ENCODE results near the gene AMPD3.

- no peak for TF ChIP-seq HIC2 (CRISPR knock-in tag; IDR thresholded peaks at IDR 0.05; ENCODE audit: low read depth)
- TF ChIP-seq, protein P1, sequence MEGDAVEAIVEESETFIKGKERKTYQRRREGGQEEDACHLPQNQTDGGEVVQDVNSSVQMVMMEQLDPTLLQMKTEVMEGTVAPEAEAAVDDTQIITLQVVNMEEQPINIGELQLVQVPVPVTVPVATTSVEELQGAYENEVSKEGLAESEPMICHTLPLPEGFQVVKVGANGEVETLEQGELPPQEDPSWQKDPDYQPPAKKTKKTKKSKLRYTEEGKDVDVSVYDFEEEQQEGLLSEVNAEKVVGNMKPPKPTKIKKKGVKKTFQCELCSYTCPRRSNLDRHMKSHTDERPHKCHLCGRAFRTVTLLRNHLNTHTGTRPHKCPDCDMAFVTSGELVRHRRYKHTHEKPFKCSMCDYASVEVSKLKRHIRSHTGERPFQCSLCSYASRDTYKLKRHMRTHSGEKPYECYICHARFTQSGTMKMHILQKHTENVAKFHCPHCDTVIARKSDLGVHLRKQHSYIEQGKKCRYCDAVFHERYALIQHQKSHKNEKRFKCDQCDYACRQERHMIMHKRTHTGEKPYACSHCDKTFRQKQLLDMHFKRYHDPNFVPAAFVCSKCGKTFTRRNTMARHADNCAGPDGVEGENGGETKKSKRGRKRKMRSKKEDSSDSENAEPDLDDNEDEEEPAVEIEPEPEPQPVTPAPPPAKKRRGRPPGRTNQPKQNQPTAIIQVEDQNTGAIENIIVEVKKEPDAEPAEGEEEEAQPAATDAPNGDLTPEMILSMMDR (CRISPR knock-in tag; IDR thresholded peaks at IDR 0.05) = no peak
- TF ChIP-seq JUND (CRISPR knock-in tag; IDR thresholded peaks at IDR 0.05) = no peak
- TF ChIP-seq ZNF512B (CRISPR knock-in tag; IDR thresholded peaks at IDR 0.05; ENCODE audit: borderline replicate concordance) = no peak
- TF ChIP-seq ZNF749 (CRISPR knock-in tag; IDR thresholded peaks at IDR 0.05; ENCODE audit: borderline replicate concordance) = no peak
- no peak for TF ChIP-seq KLF16 (CRISPR knock-in tag; IDR thresholded peaks at IDR 0.05)
- TF ChIP-seq, protein P2, sequence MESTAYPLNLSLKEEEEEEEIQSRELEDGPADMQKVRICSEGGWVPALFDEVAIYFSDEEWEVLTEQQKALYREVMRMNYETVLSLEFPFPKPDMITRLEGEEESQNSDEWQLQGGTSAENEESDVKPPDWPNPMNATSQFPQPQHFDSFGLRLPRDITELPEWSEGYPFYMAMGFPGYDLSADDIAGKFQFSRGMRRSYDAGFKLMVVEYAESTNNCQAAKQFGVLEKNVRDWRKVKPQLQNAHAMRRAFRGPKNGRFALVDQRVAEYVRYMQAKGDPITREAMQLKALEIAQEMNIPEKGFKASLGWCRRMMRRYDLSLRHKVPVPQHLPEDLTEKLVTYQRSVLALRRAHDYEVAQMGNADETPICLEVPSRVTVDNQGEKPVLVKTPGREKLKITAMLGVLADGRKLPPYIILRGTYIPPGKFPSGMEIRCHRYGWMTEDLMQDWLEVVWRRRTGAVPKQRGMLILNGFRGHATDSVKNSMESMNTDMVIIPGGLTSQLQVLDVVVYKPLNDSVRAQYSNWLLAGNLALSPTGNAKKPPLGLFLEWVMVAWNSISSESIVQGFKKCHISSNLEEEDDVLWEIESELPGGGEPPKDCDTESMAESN (CRISPR knock-in tag; conservative IDR thresholded peaks at IDR 0.05) = no peak
- TF ChIP-seq GTF2F1 (IDR thresholded peaks at IDR 0.05; ENCODE audit: low read length) = no peak
- TF ChIP-seq, protein P3, sequence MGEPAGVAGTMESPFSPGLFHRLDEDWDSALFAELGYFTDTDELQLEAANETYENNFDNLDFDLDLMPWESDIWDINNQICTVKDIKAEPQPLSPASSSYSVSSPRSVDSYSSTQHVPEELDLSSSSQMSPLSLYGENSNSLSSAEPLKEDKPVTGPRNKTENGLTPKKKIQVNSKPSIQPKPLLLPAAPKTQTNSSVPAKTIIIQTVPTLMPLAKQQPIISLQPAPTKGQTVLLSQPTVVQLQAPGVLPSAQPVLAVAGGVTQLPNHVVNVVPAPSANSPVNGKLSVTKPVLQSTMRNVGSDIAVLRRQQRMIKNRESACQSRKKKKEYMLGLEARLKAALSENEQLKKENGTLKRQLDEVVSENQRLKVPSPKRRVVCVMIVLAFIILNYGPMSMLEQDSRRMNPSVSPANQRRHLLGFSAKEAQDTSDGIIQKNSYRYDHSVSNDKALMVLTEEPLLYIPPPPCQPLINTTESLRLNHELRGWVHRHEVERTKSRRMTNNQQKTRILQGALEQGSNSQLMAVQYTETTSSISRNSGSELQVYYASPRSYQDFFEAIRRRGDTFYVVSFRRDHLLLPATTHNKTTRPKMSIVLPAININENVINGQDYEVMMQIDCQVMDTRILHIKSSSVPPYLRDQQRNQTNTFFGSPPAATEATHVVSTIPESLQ (CRISPR knock-in tag; conservative IDR thresholded peaks at IDR 0.05) = no peak
- TF ChIP-seq, protein P4, sequence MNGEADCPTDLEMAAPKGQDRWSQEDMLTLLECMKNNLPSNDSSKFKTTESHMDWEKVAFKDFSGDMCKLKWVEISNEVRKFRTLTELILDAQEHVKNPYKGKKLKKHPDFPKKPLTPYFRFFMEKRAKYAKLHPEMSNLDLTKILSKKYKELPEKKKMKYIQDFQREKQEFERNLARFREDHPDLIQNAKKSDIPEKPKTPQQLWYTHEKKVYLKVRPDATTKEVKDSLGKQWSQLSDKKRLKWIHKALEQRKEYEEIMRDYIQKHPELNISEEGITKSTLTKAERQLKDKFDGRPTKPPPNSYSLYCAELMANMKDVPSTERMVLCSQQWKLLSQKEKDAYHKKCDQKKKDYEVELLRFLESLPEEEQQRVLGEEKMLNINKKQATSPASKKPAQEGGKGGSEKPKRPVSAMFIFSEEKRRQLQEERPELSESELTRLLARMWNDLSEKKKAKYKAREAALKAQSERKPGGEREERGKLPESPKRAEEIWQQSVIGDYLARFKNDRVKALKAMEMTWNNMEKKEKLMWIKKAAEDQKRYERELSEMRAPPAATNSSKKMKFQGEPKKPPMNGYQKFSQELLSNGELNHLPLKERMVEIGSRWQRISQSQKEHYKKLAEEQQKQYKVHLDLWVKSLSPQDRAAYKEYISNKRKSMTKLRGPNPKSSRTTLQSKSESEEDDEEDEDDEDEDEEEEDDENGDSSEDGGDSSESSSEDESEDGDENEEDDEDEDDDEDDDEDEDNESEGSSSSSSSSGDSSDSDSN (CRISPR knock-in tag; IDR thresholded peaks at IDR 0.05) = no peak
- TF ChIP-seq PRDM4 (CRISPR knock-in tag; IDR thresholded peaks at IDR 0.05; ENCODE audit: borderline replicate concordance) = no peak
- no peak for TF ChIP-seq SRSF9 (IDR thresholded peaks at IDR 0.05; ENCODE audit: borderline replicate concordance, insufficient read depth, low read depth, low read length, poor library complexity, severe bottlenecking)
- no peak for TF ChIP-seq NAIF1 (CRISPR knock-in tag; IDR thresholded peaks at IDR 0.05; ENCODE audit: borderline replicate concordance)
- TF ChIP-seq ELF4 (CRISPR knock-in tag; IDR thresholded peaks at IDR 0.05; ENCODE audit: borderline replicate concordance) = no peak
Measured at GRCh38 chr11:10496296-10496936, 41.4 kb downstream of the AMPD3 start.

Data from HepG2 (cell line).